Stimulated activated naive CD8-positive, alpha-beta T cell treated with anti-CD3 and anti-CD28 coated beads, Interleukin-15, Interleukin-2, amounts not matched to agents 100 U/mL and 50 U/mL, for 24 hours (primary cell): ENCODE data around the gene RHEX.

ENCODE experiments used
- ATAC-seq: fragments of 150-1000 bp; cut with Tn5 transposase; one replicate; pipeline ENCODE4 v1.10.0; 2021
- DNase-seq: peaks from one replicate; pipeline ENCODE4 v3.0.0; 2021

The RHEX gene

GRCh38 chr1:206089341-206089740 is 36.4 kb downstream of the RHEX start:
- ATAC-seq (no peak), DNase-seq (no peak)

- no peak for DNase-seq
- no peak for ATAC-seq
Measured at GRCh38 chr1:206094024-206094423, 41.1 kb downstream of the RHEX start.

- no peak for DNase-seq
- ATAC-seq = no peak
Measured at GRCh38 chr1:206097381-206097780, 44.4 kb downstream of the RHEX start.

GRCh38 chr1:206098242-206098919 is 45.4 kb downstream of the RHEX start:
- ATAC-seq (no peak), DNase-seq (no peak)

GRCh38 chr1:206100226-206100815 is 47.3 kb downstream of the RHEX start:
- DNase-seq (no peak), ATAC-seq (no peak)

- DNase-seq (no peak), ATAC-seq (no peak)
Measured at GRCh38 chr1:206101351-206102045, 48.5 kb downstream of the RHEX start.

GRCh38 chr1:206102292-206102936 is 49.4 kb downstream of the RHEX start:
- DNase-seq = no peak
- no peak for ATAC-seq

GRCh38 chr1:206103979-206104378 is 51.0 kb downstream of the RHEX start:
- DNase-seq = no peak
- ATAC-seq = no peak

GRCh38 chr1:206105464-206105995 is 52.6 kb downstream of the RHEX start:
- ATAC-seq (no peak), DNase-seq (no peak)

GRCh38 chr1:206106328-206107167 is 53.6 kb downstream of the RHEX start:
- peak; percentile 83 for DNase-seq
- peak; percentile 71 for ATAC-seq

- DNase-seq (no peak), ATAC-seq (no peak)
Measured at GRCh38 chr1:206107168-206107544, 54.2 kb downstream of the RHEX start.

- DNase-seq (no peak), ATAC-seq (no peak)
Measured at GRCh38 chr1:206108635-206109034, 55.7 kb downstream of the RHEX start.

- no peak for ATAC-seq
- no peak for DNase-seq
Measured at GRCh38 chr1:206109718-206110117, 56.7 kb downstream of the RHEX start.

- no peak for DNase-seq
- ATAC-seq = no peak
Measured at GRCh38 chr1:206110161-206110560, 57.2 kb downstream of the RHEX start.

- no peak for DNase-seq
- no peak for ATAC-seq
Measured at GRCh38 chr1:206110820-206111219, 57.8 kb downstream of the RHEX start.

GRCh38 chr1:206111271-206111927 is 58.4 kb downstream of the RHEX start:
- ATAC-seq (no peak), DNase-seq (no peak)

GRCh38 chr1:206112600-206113301 is 59.8 kb downstream of the RHEX start:
- ATAC-seq (no peak), DNase-seq (no peak)

- DNase-seq (no peak), ATAC-seq (no peak)
Measured at GRCh38 chr1:206114692-206115640, 62.0 kb downstream of the RHEX start.

GRCh38 chr1:206115791-206116190 is 62.8 kb downstream of the RHEX start:
- ATAC-seq = no peak

More at GRCh38 chr1:206115791-206116190, 62.8 kb downstream of the RHEX start:
- no peak for DNase-seq
